Left lobe of liver (tissue), 2 donors: ENCODE data around the gene RGPD8. TPM values are rescaled to one million over a fixed set of nuclear protein-coding genes. Genes with fewer than 3 reads are reported as not detected.
"Not testable (repeated sequence)": the region's sequence is repeated elsewhere in the genome, so short reads cannot be mapped to it uniquely, and the experiment has no call there.

ENCODE experiments used
- ATAC-seq: fragments of 200-7000 bp; cut with Tn5 transposase; one replicate; pipeline ENCODE4 v1.9.1; 2020; ENCODE audit warnings: mild to moderate bottlenecking, moderate library complexity
- DNase-seq: peaks from one replicate; pipeline ENCODE4 v3.0.0-alpha.2; 2020; ENCODE audit warnings: low spot score
- total RNA-seq: library from RNA; stranded (reverse); gene quantifications from one replicate; pipeline ENCODE4 v1.2.1, GENCODE V29; 2021
- donor health status: DM: no; HTN: no; CAD: no; lungs with moderate emphysema.
- donor health status: DM: no; HTN: yes; CAD: no.

RGPD8 gene
- total RNA-seq, 1 donor from 2014 or later, result 6.7 TPM

DNA sequence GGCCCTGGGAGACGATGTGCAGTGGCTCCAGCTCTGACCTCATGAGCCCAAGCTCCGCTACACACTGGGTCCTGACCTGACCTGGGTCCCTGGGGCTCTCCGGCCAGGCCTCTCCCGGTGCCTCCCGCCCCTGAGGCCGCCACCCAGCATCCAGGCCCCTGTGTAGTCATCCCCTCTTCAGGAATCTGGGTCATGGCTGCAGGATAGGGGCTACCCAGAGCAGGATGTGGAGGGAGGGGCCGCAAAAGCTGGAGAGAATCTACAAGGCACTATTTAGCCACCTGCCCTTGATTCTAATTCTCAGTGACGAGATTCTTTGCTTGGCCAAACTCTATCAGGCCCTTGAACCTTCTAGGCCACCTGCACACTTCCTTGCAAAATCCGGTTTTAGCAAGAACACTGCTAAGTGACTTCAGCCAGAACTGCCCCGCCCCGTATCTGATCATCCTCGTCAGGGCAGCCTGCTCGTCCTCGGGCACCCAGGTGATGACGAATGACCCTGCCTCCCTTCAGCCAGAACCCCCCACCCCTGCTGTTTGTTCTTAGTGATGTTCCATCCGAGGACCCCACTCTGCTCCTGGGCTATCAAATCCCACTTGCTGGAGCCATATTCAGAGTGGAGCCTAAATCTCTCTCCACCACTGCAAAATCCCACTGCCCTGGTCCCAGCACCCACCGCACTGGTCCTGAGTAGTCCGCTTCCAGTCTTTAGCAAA, 2.4 kb upstream of the RGPD8 start:
- DNase-seq, ATAC-seq: not testable (repeated sequence)

DNA sequence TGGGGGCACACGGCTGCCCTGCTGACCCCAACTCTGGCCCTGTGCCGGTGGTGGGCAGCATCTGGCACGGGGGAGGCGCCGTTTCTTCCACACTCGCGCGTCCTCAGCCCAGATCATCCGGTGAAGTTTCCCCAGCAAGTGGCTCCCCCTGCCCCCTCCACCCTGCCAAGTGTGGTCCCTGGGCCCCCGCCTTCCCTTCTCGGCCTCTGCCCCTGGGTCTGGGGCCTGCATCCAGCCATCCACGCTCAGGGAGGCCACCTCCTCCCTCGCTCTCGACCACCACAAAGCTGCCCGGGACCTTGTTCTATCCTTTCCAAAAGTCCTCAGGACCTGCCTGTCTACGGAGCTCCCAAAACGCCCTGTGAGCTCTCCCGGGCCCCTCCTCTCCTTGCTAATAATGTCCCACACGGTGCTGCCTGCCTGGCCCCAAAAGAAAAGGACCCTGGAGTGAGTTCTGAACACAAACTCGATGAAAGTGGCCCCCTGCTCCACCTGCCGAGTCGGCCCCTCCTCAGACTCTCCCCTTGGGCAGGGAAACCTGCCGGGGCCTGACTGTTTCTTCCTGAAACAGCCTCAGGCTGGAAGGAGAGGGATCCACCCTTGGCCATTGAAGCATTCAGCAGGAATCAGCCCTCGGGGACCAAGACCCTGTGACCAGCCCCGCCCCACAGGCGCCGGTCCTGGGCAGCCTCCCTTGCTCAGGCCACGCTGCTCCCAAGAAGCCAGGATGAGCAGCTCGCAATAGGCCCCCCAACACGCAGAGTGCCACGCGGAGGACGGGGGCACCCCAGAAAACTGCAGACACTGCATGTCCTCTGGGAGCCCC, 1.7 kb upstream of the RGPD8 start:
- not testable (repeated sequence) for ATAC-seq, DNase-seq

DNA sequence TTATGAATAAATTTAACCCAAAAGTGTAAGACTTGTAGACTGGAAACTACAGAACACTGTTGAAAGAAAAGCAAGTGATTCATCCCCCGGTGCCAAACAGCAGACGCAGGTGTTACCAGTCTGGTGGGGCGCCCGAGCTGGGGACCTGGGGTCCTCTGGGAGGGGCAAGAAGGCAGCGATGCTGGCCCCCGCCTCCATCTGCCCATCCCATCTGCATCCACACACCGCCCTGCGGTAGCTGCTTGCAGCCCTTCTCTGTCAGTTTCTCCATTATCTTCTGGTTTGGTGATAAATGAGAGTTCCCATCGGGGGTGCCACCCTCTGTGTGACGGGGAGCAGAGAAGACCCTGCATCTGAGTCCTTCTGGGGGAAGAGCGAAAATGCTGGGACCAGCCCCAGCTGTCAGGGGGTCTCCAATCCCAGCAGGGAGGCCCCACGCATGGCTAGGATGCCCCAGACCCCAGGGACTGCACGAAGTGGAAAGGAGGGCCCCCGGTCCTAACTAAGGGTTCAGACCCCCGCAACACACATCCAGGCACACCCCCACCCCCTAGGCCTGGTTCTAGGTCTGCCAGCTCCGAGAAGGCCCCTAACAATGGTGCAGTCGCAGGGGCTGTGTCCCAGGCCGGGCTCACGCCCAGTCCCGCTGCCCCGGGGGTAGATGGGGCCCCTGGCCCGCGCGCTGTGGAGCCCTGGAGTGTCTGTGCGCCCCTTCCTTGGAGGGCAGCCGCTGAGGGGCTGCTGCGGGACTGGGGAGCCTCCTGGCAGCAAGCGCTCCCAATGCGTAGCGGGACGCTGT, 686 bp upstream of the RGPD8 start:
- DNase-seq (no peak), ATAC-seq (no peak)

DNA sequence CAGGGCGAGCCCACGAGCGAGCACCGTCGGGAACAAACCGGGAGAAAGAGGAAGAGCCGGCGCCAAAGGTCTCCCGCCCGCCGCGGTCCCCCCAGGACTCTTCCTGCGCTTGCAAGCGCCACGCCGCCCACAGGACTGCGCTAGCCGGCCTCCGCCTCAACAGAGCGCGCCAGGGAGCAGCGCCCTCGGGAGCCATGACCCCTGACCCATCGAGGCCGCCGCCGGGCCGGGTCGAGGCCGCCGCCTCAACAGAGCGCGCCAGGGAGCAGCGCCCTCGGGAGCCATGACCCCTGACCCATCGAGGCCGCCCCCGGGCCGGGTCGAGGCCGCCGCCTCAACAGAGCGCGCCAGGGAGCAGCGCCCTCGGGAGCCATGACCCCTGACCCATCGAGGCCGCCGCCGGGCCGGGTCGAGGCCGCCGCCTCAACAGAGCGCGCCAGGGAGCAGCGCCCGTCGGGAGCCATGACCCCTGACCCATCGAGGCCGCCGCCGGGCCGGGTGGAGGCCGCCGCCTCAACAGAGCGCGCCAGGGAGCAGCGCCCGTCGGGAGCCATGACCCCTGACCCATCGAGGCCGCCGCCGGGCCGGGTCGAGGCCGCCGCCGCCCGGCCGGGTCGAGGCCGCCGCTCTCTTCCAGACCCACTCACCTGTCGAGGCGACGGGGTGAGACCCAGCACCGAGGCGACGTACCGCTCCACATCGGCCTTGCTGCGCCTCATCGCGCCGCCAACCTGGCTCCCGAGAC, 538 bp downstream of the RGPD8 start:
- peak; percentile 78 for DNase-seq

DNA sequence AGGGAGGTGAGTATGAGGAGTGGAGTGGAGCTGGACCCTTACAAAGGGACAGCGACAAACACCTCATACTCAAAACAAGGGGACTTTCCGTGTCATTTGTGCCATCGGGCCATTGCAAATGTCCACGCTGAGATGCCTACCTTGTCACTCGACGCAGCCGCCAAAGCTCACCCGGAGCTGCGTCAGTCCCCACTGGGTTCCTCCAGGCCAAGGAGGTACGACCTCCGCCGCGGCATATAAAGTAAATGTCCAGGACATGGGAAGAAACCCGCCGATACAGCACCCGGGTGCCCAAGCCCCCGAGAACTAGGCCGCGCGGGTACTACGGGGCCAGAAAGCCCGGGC, 1.1 kb downstream of the RGPD8 start:
- ATAC-seq, DNase-seq: not testable (repeated sequence)

More for the DNA sequence above, 538 bp downstream of the RGPD8 start:
- peak; percentile 75 for ATAC-seq

DNA sequence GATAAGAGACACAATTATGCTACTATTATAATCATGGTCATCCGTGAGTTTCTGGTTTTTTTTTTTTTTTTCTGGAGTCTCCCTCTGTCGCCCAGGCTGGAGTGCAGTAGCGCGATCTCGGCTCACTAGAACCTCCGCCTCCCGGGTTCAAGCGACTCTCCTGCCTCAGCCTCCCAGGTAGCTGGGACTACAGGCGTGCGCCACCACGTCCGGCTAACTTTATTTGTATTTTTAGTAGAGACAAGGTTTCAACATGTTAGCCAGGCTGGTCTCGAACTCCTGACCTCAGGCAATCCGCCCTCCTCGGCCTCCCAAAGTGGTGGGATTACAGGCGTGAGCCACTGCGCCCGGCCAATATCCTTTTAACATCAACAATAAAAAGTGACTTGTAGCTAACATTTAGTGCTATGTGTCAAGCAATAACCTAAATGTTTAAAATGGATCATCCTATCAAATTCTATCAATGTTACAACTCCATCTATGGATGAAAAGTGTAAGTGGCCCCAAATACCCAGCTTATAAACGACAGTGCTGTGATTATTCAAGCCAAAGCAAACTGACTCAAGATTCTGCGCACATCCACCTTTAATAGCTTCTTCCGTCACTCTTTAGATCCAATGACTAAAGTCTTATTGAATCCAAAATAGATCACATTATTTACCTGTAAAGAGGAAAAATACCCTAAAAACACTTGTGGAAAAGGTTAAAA, 1.7 kb downstream of the RGPD8 start:
- DNase-seq, result not testable (repeated sequence)
- peak; percentile 34 for ATAC-seq

DNA sequence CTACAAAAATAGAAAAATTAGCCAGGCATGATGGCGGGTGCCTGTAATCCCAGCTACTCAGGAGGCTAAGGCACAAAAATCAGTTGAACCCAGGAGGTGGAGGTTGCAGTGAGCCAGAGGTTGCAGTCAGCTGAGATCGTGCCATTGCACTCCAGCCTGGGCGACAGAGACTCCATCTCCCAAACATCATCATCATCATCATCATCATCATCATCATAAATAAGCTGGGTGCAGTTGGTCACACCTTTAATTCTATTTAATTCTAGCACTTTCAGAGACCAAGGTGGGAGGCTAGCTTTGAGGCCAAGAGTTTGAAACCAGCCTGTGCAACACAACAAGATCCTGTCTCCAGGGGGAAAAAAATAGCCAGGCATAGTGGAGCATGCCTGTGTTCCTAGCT, 8.9 kb downstream of the RGPD8 start:
- not testable (repeated sequence) for DNase-seq, ATAC-seq

DNA sequence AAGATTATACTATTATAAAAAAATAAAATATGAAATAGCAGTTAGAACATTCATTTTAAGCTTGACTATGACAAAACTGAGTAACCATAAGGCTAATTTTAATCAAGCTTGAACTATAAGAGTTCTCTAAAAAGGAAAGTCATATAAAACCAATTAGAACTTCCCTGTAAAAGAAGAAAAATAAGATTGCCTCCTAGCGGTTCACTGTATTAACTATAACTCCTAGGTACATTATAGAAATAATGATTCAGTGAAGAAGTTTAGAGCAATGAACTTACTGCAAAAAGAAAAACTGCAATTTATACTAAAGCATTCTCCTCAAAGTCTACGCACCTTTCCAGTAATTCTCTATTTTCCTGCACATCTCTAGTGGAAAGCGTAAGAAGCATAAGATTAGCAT, 16.6 kb downstream of the RGPD8 start:
- ATAC-seq, DNase-seq: not testable (repeated sequence)

DNA sequence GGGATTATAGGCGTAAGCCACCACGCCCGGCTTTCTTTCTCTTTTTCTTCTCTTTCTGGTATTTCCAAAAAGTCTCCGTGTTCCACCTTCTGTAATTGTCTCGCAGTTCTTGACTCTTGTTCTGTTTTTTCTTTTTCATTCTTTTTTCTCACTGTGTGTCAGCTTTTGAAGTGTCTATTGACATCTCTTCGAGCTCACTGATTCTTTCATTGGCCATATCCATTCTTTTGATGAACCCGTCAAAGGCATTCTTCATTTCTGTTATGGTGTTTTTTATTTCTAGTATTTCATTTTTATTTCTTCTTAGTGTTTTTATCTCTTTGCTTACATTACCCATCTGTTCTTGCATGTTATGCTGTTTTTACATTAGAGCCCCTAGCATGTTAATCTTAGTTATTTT, 73.4 kb downstream of the RGPD8 start:
- ATAC-seq, DNase-seq: not testable (repeated sequence)

DNA sequence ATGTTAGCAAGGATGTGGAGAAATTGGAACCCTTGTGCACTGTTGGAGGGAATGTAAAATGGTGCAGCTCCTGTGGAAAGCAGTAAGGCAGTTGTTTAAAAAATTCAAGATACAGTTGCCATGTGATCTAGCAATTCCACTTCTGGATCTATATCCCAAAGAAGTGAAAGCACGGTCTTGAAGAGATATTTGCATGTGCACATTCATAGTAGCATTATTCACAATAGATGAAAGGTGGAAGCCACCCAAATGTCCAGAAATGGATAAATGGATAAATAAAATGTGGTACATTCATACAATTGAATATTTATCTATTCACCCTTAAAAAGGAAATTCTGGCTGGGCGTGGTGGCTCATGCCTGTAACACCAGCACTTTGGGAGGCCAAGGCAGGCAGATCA, 79.1 kb downstream of the RGPD8 start:
- not testable (repeated sequence) for DNase-seq, ATAC-seq

DNA sequence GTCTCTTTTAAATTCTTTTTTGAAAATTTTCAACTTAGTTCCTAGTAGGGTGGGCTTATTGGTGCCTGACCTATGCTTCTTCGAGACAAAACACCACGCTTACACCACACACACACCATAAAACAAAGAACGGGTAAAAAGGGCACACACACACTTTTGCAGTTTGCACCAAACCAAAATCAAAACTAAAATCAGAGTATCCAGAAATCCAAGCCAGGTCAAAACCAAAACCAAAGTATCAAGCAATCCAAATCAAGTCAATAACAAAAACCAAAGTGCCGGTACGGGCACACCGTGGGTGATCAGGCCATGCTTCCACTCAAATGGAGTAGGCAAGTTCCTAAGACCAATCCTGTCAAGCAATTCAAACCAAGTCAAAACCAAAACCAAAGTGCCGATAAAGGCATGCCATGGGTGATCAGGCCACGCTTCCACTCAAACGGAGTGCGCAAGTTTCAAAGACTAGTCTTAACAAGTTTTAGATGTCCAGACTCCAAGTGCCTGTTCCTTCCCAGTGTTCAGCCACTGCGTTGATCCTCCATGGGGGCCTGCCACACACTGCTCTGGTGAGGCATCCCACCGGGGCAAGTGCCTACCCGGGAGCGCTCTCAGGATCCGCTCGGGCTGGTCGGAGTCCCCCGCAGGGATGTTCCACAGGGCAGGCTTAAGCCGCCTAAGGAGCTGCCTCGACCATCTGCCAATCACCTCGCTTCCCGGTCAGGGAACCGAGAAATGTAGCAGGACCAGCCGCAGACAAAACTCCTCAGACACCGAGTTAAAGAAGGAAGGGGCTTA, 80.4 kb downstream of the RGPD8 start:
- ATAC-seq, DNase-seq: not testable (repeated sequence)

DNA sequence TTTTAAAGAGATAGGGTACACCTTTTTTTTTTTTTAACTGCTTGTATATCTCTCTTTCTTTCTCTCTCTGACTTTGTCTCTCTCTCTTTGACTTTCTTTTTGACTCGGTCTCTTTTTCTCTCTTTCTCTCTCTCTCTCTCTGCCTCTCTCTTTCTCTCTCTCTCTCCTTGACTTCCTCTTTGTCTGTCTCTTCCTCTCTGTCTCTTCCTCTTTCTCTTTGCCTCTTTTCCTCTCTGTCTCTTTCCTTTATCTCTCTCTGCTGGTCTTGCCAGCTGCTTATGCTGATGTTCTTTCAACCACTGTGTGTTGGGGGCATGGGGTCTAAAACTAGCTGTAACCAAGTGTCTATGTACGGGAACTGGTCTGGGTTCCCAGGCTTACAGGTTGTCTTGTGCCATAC, 81.2 kb downstream of the RGPD8 start:
- not testable (repeated sequence) for DNase-seq

DNA sequence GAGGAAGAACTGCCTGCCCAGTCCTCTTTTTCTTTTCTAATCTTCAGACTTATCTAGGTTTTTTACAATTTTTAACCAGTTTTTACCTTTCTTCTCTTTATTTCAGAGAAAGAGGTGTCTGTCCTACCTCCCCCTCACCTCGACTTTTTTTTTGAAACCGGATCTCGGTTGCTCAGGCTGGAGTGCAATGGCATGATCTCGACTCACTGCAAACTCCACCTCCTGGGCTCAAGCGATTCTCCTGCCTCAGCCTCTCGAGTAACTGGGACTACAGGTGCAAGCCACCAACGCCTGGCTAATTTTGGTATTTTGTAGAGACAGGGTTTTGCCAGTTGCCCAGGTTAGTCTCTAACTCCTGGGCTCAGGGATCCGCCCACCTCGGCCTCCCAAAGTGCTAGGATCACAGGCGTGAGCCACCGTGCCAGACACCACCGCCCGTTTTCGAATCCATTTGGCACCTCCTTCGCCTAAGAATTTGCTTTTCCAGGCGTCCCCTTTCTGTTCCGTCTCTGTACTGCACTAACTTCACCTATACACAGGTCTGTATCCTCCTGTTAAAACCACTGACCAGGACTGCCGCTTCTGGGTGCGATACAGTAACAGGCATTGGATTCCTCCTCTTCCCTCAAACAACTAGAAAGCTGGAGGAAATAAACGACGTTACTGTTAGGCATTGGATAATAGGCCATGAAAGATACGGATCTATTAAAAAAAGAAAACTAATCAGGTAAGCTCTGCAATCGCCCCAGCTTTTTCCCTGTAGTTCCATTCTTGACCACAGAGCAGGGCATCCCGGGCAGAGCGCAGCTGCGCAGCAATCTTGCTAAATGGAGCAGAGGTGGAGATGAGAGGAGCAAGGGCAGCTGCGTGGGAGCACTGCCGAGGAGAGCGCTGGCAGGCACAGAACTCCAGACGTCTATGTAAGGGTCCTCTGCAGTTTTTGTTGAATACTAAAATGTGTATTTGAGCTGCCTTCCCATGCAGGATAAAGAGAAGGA, 88.1 kb downstream of the RGPD8 start:
- no peak for DNase-seq
- ATAC-seq, result peak; percentile 28

More for the DNA sequence above, 81.2 kb downstream of the RGPD8 start:
- not testable (repeated sequence) for ATAC-seq

DNA sequence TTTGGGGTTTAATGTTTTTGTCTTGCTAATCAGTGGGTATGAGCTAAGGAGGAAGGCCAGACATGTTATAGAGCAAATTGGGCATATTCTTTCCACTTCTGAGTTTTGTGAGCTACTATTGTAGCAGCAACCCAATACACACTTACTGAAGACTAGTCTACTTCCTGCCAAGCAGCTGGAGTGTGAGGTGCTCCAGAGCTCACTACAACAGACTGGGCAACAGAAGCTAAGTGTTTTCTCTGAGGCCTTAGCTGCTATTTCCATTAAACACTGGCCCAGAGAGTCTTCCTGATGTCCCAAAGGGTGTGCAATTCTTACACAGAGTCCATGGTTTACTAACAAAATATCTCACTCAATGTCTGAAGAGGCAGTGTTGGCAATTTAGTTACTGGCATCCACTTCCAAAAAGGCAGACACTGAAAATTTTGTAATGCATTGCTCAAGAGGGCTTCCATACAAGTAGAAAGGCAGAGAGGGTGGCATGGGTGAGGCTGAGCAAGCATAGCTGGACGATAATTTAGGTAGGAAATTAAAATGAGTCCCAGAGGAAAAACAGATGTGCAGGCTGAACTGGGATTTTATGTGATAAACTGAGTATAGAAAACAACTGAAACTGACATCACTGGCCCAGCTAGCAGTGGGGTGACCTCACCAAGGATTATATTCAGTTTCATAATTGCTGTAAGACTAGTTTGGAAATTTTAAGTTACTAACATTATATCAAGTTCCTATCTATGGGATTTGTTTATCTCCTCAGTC, 89.4 kb downstream of the RGPD8 start:
- ATAC-seq (peak; percentile 82), DNase-seq (no peak)

DNA sequence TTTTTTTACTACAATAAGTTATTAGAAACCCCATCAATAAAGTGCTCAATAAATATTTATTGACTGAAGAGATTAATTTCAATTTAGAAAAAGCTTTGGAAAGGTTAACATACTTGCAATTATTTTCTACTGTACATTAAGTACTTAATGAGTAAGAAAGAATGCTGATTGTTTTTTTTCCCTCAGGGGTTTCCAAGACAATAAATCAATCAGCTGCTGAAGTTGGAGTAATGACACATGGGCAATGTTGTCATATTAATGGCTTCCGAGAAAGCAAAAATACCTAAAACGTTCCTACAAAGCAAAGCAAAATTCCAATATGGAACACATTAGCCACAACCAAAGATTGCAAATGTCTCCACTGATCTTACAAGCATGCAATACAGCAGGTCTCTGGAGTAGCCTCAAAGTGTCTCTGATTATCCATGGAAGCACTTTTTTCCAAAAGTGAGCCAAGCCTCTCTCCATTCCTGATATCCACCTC, 91.3 kb downstream of the RGPD8 start:
- ATAC-seq (no peak), DNase-seq (no peak)

DNA sequence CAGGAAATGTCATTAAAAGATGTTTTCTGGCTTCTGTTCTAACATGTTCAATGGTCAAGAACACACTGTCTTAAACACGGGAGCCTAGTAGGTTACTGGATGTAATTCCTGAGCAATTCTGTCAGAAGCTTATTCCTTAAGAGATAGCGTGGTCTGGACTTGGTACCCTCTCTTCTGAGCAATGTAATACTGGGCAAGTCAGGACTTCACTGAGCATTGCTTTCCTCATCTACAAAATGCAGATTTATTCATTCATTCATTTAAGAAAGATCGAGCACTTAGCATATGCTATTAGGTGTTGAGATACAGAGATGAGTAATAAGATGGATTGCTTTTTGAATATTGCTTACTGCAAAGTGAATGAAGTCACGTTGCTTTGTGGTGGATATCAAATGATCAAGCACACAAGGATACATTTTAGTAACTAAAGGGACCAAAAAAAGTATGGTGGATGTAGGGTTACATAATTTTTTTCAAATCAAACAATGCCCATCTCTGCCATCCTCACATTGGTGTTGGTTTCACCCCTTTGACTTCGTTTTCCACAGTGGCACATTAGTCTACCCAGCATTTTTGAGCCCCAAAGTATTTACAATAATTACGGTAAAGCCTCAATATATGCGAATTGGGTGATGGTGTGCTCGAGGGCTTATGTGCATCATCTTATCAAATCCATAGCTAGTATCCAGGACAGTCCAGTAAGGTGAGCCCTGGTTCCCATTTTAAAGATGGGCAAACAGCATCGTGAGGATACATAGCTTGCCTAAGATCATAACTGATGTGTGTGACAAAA, 92.8 kb downstream of the RGPD8 start:
- no peak for DNase-seq
- ATAC-seq, result no peak
